ENCODE results near the gene PLPP7. TPM values are rescaled to one million over a fixed set of nuclear protein-coding genes. Genes with fewer than 3 reads are reported as not detected.
A peak's percentile ranks its signal among the peaks of the same experiment; 100 is the strongest.
"Not testable (repeated sequence)": the region's sequence is repeated elsewhere in the genome, so short reads cannot be mapped to it uniquely, and the experiment has no call there.

Gene PLPP7
- 1 to 10 TPM; 1.1 to 2.9 (median 2.7) TPM for total RNA-seq

DNA sequence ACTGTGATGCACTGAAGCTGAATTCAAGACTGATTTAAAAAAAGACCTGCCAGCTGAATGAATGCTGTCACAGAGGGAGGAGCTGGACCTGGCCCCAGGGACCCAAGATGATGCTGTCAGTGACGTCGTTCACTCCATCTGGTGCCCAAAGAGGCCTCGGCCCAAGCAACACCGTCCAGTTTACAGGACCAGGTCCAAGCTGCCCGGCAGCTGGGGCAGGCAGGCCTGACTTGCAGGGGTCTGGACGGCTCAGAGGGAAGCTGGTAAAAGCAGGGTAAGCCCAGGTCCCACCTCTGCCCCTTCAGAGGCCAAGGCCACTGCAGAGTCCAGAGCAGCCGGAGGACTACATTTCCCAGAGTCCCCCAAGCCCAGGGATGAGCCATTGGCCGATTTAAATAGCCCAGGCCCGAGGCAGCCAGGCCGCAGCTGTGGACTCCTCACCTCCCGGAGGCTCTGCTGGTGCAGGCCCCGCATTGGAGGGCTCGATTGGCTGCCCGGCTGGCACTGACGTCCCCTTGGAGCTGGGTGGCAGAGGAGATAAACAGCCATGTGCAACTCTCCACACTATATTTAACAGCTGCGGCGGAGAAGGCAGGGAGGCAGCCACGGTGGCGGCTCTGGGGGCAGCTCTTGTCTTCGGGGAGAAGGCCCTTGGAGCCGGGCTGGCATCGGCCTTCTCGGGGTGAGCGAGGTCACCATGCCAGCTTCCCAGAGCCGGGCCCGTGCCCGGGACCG, at the start of gene PLPP7:
Gene PLPP7, plus strand, starts transcription at position 423 of the 735 bp plus-strand sequence. Its CDS starts 275 bp downstream, at position 698.
- no peak within 1 kb of the TSS for H3K27ac ChIP-seq
- H3K4me3 ChIP-seq (replicated peaks in 1 of 3) = peak within 1 kb of the TSS in 1 of 3 donors; percentile 24
- no peaks in the 10 kb centered on the region for H3K9me3 ChIP-seq
- DNase-seq = no peak
- WGBS, 2 donors = 61 to 71% methylated on average over 6 to 23 of the region's 28 CpGs
- TF ChIP-seq, protein P1, sequence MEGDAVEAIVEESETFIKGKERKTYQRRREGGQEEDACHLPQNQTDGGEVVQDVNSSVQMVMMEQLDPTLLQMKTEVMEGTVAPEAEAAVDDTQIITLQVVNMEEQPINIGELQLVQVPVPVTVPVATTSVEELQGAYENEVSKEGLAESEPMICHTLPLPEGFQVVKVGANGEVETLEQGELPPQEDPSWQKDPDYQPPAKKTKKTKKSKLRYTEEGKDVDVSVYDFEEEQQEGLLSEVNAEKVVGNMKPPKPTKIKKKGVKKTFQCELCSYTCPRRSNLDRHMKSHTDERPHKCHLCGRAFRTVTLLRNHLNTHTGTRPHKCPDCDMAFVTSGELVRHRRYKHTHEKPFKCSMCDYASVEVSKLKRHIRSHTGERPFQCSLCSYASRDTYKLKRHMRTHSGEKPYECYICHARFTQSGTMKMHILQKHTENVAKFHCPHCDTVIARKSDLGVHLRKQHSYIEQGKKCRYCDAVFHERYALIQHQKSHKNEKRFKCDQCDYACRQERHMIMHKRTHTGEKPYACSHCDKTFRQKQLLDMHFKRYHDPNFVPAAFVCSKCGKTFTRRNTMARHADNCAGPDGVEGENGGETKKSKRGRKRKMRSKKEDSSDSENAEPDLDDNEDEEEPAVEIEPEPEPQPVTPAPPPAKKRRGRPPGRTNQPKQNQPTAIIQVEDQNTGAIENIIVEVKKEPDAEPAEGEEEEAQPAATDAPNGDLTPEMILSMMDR (IDR thresholded peaks at IDR 0.05) = no peak
- TF ChIP-seq POLR2A (IDR thresholded peaks at IDR 0.05) = no peak
- H3K27me3 ChIP-seq = no peaks in the 10 kb centered on the region
- no peaks in the 10 kb centered on the region for H3K36me3 ChIP-seq
- no peaks in the 10 kb centered on the region for H3K4me1 ChIP-seq
- intact Hi-C loops (cut with DNase I) = no loop called here

DNA sequence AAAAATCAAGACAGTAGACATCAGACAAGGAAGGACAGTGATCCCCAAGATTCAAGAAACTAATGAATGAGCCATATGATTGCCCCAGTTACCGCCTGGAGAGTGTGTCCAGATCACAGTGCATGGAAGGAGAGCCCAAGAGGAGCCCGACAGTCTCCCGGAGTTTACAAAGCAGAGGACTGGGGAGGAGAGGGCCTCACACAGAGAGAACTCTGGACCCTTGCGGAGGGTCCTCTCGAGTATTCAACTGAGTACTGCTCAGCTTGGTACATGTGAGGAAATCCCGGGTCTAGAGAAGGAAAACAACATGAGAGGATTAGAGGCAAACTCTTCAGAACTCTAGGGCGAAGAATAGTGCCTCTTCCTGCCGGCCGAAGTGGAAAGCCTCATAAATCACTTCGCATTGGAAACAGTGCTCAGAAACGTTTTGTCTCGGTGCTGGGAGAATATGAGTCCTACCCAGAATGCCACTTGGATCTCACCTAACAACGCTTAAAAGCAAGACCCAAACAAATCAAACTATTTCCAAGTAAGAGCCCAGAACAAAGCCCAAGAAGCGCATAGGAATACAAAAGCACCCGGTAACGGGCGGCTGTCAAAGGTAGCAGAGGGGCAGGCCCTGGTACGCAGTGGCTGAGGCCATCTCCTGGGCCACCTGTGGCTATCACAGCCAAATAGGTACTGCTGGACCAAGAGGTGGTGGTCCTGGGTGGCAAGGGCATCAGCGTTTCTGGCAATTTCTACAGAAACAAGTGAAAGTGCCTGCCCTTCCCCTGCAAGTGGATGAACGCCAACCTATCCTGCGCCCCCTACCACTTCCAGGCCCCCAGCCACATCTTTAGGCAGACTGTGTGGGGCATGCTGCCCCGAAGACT, 49.2 kb upstream of the PLPP7 start:
- Histone ChIP-seq H3K27ac (no peak overlapping the region), H3K4me3 (replicated peaks in 1 of 3) (no peak overlapping the region), H3K36me3 (no peaks in the 10 kb centered on the region), H3K4me1 (peaks cover 15 to 17% of the 10 kb centered on the region in 2 donors), H3K9me3 (no peaks in the 10 kb centered on the region), H3K27me3 (no peaks in the 10 kb centered on the region)
- 67 to 69% methylated on average over 21 to 22 of the region's 22 CpGs for WGBS, 2 donors
- DNase-seq = no peak
- intact Hi-C loops (cut with DNase I) = no loop called here
- no peak for TF ChIP-seq POLR2A (IDR thresholded peaks at IDR 0.05)
- TF ChIP-seq, protein P1 (IDR thresholded peaks at IDR 0.05) = no peak

DNA sequence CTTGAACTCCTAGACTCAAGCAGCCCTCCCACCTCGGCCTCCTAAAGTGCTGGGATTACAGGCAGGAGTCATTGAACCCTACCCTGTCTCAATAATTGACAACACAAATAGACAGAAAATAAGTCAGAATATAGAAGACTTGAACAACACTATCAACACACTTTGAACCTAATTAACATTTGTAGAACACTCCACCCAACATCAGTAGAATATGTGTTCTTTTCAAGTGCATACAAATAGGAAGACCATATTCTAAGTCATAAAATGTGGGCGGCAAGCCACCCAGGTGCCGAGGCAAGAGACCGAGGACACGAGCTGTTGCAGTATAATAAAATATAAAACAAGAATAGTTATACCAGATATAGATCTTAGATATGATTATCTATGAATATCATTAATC, 45.2 kb upstream of the PLPP7 start:
- WGBS, 2 donors = 97% methylated on average over 5 of the region's 5 CpGs
- intact Hi-C loops (cut with DNase I); H3K27me3 ChIP-seq; H3K4me3 ChIP-seq (replicated peaks in 1 of 3); DNase-seq; H3K27ac ChIP-seq; H3K9me3 ChIP-seq; H3K4me1 ChIP-seq; H3K36me3 ChIP-seq: not testable (repeated sequence)

DNA sequence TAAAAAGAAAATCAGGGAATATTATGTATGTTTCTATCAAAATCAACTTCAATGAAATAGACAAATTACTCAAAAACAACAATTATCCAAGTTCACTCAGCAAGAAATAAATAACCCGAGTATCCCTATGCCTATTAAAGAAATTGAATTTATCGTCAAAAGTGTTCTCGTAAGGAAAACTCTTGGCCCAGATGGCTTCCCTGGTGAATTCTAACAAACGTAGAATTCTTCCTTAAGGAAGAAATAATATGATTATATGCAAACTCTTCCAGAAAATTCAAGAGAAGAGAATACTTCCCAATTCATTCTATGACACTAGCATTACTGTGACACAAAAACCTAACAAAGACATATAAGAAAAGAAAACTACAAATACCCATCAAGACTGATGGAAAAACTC, 42.9 kb upstream of the PLPP7 start:
- no peak overlapping the region for H3K4me3 ChIP-seq (replicated peaks in 1 of 3)
- intact Hi-C loops (cut with DNase I) = no loop called here
- no peak for DNase-seq
- no peaks in the 10 kb centered on the region for H3K36me3 ChIP-seq
- WGBS, 2 donors = 84 to 85% methylated on average over 4 of the region's 4 CpGs
- H3K27ac ChIP-seq = no peak overlapping the region
- no peaks in the 10 kb centered on the region for H3K4me1 ChIP-seq
- no peaks in the 10 kb centered on the region for H3K27me3 ChIP-seq
- no peaks in the 10 kb centered on the region for H3K9me3 ChIP-seq
- TF ChIP-seq POLR2A (IDR thresholded peaks at IDR 0.05) = no peak

DNA sequence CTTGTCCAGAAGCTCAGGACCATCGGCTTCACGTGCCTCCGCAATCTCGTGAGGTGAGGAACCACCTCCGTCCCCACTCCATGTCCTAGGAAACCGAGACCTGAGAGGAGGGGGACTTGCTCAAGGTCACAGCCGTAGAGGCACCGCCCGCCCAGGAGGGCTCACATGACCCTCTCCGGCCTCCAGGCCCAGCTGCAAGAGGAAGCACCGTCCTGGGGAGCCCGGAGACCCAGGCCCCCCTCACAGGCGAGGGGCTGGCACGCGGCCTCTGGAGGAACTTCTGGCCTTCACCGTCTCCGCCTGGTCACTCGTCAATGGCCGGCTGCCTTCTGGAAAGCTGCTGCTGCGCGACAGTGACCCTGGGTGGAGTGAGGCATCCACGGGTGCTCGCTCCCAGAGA, 37.4 kb upstream of the PLPP7 start:
- Histone ChIP-seq H3K4me1 (no peaks in the 10 kb centered on the region), H3K4me3 (replicated peaks in 1 of 3) (no peak overlapping the region), H3K36me3 (no peaks in the 10 kb centered on the region), H3K27ac (no peak overlapping the region), H3K27me3 (no peaks in the 10 kb centered on the region), H3K9me3 (no peaks in the 10 kb centered on the region)
- intact Hi-C loops (cut with DNase I) = no loop called here
- no peak for TF ChIP-seq POLR2A (IDR thresholded peaks at IDR 0.05)
- TF ChIP-seq, protein P1 (IDR thresholded peaks at IDR 0.05) = no peak
- 78 to 88% methylated on average over 11 to 21 of the region's 23 CpGs for WGBS, 2 donors
- DNase-seq = no peak
